HG03442 (cell line): Measurements from ENCODE around the gene CHMP5.

Experiments used
- ATAC-seq: cut with Tn5 transposase; IDR thresholded peaks from one replicate; pipeline ENCODE4 v1.9.1; 2021; ENCODE audit warnings: mild to moderate bottlenecking, moderate library complexity; ENCODE audit not compliant: unreplicated experiment

Gene CHMP5

DNA sequence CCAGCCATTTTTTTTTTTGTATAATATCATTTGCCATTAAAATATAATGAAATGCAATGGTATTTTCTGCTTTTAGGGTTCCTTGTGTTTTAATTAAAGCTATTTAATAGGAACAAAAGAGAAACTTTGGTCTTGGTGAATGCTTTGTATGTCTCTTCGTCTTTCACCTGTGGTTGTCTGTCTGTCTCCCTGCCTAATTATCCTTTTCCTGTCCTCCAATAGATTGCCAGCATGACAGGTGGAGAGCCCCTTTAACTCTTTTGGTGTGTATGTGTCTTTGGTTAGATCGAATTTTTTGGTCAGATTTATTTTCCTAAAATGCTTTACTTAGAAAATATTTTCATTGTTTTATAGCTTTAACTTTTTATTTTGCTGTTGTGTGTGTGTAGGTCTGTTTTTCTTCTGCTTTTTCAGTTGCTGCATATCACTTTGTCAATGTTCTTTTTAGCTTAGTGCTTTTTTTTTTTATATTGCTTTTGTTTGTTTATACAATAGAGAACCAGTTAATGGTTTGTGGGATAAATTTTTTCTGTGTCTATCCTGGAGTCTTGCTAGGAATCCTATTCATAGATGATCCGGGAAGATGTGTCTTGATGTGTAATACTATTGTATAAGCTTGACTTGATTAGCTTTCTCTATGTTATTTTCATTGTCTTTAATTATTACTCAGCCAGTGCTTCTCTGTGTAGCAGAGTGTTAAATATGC, 8.6 kb downstream of the CHMP5 start:
- no peak for ATAC-seq

DNA sequence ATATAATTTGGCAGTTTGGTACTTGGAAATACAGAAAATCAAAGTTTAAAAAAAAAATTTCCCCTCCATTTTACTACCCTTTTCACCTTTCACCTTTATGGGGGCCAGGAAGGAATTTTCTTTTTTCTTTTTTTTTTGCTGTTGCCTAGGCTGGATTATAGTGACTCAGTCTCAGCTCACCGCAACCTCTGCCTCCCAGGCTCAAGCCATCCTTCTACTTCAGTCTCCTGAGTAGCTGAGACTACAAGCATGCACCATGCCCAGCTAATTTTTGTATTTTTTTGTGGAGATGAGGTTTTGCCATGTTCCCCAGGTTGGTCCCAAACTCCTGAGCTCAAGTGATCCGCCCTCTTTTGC, 9.1 kb downstream of the CHMP5 start:
- ATAC-seq: no peak

DNA sequence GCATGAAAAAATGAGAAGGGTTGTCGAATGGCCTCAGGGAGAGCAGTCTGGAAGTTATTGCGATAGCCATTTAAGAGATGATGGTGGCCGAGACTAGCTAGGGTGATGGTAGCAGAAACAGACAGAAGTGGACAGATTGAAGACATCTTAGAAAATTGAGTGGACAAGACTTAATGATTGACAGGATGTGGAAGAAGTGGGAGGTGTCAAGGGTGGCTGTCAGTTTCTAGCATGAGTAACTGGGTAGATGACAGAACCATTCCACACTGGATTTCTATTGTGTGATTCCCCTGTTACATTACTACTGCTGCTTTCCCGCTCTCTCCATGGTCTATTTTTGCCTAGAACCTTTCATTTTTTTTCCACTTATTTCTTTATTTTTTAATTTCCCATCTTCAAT, 12.6 kb downstream of the CHMP5 start:
- no peak for ATAC-seq

DNA sequence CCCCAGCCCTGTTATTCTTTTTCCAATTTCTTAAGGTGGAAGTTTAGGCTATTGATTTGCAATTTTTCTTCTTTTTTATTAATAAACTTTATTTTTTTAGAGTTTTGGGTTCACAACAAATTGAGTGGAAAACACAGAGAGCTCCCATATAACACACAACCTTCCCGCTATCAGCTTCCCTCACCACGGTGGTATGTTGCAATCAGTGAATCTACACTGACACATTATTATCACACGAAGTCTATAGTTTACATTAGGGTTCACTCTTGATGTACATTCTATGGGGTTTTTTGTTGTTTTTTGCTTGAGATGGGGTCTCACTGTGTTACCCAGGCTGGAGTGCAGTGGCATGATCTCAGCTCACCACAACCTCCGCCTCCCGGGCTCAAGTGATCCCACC, 20.7 kb downstream of the CHMP5 start:
- ATAC-seq: no peak

- no peak for ATAC-seq
Measured at GRCh38 chr9:33287087-33287490, 22.2 kb downstream of the CHMP5 start.

DNA sequence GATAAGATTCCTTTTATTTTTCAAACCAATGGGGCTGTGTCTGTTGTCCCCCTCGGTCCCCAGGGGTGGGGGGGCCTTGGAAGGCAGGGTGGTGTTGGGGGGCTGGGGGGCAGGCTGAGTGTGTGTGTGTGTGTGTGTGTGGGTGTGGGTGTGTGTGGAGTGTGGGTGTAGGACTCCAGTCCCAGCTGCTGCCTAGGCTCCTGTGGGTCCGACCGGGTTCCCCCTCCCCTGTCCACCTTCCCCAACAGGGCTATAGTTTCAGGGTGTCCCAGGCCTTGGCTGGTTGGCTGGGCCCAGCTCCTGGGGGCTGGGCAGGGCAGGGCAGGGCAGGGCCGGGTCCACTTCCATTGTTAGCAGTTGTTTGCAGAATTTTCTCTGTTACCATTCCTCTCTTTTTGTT, 23.4 kb downstream of the CHMP5 start:
- no peak for ATAC-seq

- no peak for ATAC-seq
Measured at GRCh38 chr9:33288828-33289483, 24.1 kb downstream of the CHMP5 start.

- ATAC-seq: no peak
Measured at GRCh38 chr9:33289496-33289895, 24.6 kb downstream of the CHMP5 start.

DNA sequence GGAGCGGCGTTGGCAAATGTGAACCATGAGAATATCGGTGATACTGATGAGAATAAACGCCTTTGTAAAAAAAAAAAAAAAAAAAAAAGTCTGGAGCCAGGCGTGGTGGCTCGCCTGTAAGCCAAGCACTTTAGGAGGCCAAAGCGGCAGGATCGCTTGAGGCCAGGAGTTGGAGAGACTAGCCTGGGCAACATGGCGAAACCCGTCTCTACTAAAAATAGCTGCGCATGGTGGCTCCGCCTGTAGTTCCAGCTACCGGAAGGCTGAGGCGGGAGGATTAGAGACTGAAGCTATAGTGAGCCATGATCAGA, 25.0 kb downstream of the CHMP5 start:
- no peak for ATAC-seq

DNA sequence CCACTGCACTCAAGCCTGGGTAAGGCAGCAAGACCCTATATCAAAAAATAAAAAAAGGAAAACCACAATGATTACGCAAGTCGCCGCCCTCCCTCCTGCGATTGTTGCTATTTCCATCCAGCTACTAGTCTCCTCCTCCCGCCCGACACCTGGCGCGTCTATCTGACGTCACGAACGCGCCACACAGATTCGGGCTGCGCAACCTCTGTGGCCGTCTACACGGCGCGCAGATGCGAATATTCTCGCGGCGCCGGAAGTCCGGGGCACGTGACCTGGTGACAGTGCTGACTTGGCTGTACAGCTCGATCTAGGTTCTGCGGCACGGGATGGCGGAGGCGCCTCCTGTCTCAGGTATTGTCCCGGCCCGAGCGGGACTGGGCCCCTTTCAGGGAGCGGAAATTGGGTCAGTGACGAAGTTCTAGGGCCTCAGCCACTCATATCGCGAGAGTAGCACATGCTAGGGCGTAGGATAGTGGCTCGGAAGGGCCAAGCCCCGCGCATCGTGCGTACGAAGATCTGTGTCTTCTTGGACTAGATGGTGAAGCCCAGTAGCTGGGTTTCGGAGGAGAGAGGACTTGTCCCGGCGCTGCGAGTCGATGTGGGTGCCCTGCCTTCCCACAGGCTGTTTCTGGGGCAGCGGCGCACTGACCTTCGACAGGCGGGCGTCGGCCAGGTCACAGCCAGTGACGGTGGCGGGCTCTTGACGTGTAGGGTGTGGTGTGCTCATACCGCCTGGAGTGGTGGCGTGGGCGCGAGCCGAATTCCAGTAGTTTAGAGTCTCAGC, 25.6 kb downstream of the CHMP5 start, which contains the start of gene NFX1:
Gene NFX1 (plus strand): TSS at position 270 of the 784 bp plus-strand sequence. CDS start 57 bp downstream, at position 327.
- ATAC-seq: peak; percentile 81

DNA sequence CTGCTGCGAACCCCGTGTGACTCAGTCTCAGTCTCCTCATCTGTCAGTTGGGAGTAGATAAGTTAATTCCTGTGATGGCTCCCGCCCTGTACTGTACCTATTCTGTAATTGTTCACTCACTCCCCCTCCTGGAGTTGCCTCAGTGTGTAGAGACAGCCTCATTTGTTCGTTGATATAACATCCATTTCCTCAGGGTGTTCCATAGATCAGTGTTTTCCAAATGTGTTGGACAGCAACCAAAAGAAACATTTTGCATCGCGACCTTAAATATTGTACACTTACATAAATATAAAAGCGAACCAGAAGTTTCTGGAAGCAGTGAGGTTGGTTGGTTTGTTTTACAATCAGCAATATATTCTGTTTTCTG, 26.2 kb downstream of the CHMP5 start:
- ATAC-seq: no peak

DNA sequence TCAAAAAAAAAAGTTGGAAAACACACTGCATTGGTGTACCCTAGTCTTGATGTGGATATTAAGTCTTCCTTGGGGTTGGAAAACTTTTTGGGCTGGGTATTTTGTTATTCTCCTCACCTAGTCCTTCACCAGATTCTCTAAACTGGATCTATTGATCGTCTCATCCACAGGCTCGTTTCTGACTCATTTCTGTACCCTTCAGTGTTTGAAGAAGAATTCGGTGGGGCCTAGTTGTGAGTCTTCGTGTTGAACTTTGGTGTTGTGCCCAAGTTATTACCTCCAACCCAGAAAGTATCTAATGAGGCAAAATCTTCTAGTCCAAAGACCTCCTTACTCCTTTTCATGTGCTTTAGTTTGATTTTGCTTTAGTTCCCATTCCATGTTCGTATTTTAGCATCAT, 27.1 kb downstream of the CHMP5 start:
- ATAC-seq: no peak

- ATAC-seq: no peak
Measured at GRCh38 chr9:33293782-33294181, 28.9 kb downstream of the CHMP5 start.

- ATAC-seq: no peak
Measured at GRCh38 chr9:33294670-33295432, 30.0 kb downstream of the CHMP5 start.

DNA sequence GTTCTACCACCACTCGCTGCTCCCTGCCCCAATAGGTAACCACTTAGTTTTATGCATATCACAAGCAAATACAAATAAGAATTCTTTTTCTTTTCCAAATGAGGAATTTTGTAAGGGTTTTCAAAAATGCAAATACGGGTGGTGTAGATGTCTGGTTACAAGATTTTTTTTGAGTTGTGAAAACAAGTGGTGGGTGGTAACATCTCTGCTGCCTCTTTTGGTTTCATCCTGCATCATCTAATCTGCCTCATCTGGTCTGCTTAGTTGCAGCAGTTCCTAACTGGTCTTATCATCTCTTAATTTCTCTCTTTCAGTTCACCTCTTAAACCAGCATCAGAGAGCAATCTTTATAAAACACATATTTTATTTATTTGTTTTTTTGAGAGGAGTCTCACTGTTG, 30.7 kb downstream of the CHMP5 start:
- ATAC-seq: peak; percentile 33

- peak; percentile 92 for ATAC-seq
Measured at GRCh38 chr9:33297432-33297831, 32.6 kb downstream of the CHMP5 start.

DNA sequence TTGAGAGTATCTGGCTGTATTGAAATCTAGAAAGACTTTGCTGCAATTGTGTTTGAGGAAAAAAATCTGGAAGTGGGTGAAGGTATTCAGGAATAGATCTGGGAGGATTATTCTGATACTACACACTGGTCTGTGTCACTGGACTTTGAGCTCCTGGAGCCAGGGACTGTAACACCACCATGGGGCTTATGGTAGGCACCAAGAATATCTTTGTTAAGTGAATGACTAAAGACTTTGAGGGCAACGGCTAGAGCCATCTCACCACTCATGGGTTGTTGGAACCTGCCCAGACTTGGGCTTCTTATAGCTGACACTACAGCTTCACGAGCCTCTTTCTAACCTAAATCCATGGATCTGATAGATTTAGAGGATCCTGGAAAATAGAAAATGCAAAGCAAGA, 35.7 kb downstream of the CHMP5 start:
- no peak for ATAC-seq

DNA sequence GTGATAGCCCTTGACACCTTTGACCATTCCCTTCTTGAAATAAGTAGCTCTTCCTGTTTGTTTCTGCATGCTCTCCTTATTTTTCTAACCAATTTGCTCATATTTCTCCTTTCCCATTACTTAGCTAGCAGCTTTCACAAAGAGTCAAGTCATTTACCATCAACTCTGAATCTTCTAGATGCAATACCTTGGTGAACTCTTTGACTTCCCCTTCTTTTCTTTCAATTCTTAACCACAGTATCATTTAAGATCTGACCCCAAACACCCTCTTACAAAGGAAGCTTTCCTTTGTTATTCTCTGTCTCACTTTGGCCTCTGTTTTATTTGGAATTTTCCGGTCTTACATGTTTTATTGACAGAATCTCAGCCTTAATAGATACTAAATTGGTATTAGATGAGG, 39.5 kb downstream of the CHMP5 start:
- ATAC-seq: no peak

- ATAC-seq: no peak
Measured at GRCh38 chr9:33306037-33306436, 41.2 kb downstream of the CHMP5 start.

DNA sequence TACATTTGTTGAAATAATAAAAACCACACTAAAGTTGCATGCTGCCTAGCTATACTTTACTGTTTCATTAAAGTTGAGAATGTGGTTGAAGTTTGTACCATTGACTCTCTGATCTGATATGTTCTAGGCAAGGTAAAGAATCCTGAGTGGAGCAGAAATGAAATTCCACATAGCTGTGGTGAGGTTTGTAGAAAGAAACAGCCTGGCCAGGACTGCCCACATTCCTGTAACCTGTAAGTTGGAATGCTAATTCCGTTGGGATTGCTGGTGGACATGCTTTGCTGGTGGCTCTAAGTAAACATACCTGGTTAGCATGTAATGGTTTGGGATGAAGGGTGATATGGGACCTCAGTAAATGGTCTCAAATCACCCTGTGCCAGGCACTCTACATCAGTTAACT, 42.2 kb downstream of the CHMP5 start:
- ATAC-seq: no peak

- ATAC-seq: no peak
Measured at GRCh38 chr9:33309903-33310302, 45.1 kb downstream of the CHMP5 start.
